GM23338 (cell line): Measurements from ENCODE around the gene INO80E. TPM values are rescaled to one million over a fixed set of nuclear protein-coding genes. Genes with fewer than 3 reads are reported as not detected.

ENCODE experiments used
- ATAC-seq: fragments of 200-7000 bp; cut with Tn5 transposase; 3 replicates; pipeline ENCODE4 v1.9.1; 2020
- DNase-seq: peaks from one replicate; pipeline ENCODE4 v3.0.0-alpha.2; 2015; ENCODE audit warnings: low spot score
- H2AFZ ChIP-seq: fragments of 200-600 bp; sonication (generic); 2 replicates; pipeline ENCODE4 v1.8.0; 2016; ENCODE audit warnings: antibody characterized with exemption, mild to moderate bottlenecking, moderate library complexity
- H3F3A ChIP-seq: fragments of 200-600 bp; sonication (generic); replicated peaks from 2 replicates; pipeline ENCODE4 v1.8.0; 2017; ENCODE audit warnings: antibody characterized with exemption, mixed run types, low read depth
- H3K27ac ChIP-seq: fragments of 200-600 bp; sonication (generic); 2 replicates; pipeline ENCODE4 v1.6.1; 2016; ENCODE audit warnings: low read depth
- H3K27me3 ChIP-seq: fragments of 200-600 bp; sonication (generic); 2 replicates; pipeline ENCODE4 v1.8.0; 2016; ENCODE audit warnings: mild to moderate bottlenecking, mixed run types, moderate library complexity; ENCODE audit not compliant: insufficient read depth
- H3K36me3 ChIP-seq: fragments of 200-600 bp; sonication (generic); 2 replicates; pipeline ENCODE4 v1.8.0; 2016; ENCODE audit warnings: mild to moderate bottlenecking; ENCODE audit not compliant: insufficient read depth
- H3K4me1 ChIP-seq: fragments of 200-600 bp; sonication (generic); 2 replicates; pipeline ENCODE4 v1.8.0; 2016; ENCODE audit warnings: mild to moderate bottlenecking, moderate library complexity; ENCODE audit not compliant: insufficient read depth
- H3K4me2 ChIP-seq: fragments of 200-600 bp; sonication (generic); 2 replicates; pipeline ENCODE4 v1.7.1; 2017; ENCODE audit warnings: mixed run types
- H3K4me3 ChIP-seq: fragments of 200-600 bp; sonication (generic); 2 replicates; pipeline ENCODE4 v1.6.1; 2016; ENCODE audit warnings: mixed run types
- H3K79me2 ChIP-seq: fragments of 200-600 bp; sonication (generic); replicated peaks from 2 replicates; pipeline ENCODE4 v1.8.0; 2017; ENCODE audit warnings: mild to moderate bottlenecking; ENCODE audit not compliant: insufficient read depth
- H3K9me2 ChIP-seq: fragments of 200-600 bp; sonication (generic); 2 replicates; pipeline ENCODE4 v1.8.0; 2017; ENCODE audit not compliant: insufficient read depth
- H4K20me1 ChIP-seq: fragments of 200-600 bp; sonication (generic); replicated peaks from 2 replicates; pipeline ENCODE4 v1.8.0; 2017; ENCODE audit warnings: mild to moderate bottlenecking; ENCODE audit not compliant: insufficient read depth
- H3K27ac Mint-ChIP-seq: 2 replicates; pipeline ENCODE4 v1.8.0; 2020; ENCODE audit warnings: inconsistent platforms, mild to moderate bottlenecking, moderate library complexity, mixed read lengths
- H3K27me3 Mint-ChIP-seq: 3 replicates; pipeline ENCODE4 v1.8.0; 2022; ENCODE audit warnings: low read depth, mild to moderate bottlenecking, moderate library complexity, mixed read lengths, inconsistent platforms; ENCODE audit not compliant: insufficient read depth, poor library complexity
- H3K36me3 Mint-ChIP-seq: 3 replicates; pipeline ENCODE4 v1.8.0; 2021; ENCODE audit warnings: low read depth, mild to moderate bottlenecking, inconsistent platforms, moderate library complexity, mixed read lengths
- H3K4me1 Mint-ChIP-seq: 3 replicates; pipeline ENCODE4 v1.8.0; 2020; ENCODE audit warnings: mild to moderate bottlenecking, inconsistent platforms, mixed read lengths
- H3K4me3 Mint-ChIP-seq: 3 replicates; pipeline ENCODE4 v1.8.0; 2021; ENCODE audit warnings: moderate library complexity, mild to moderate bottlenecking, inconsistent platforms, mixed read lengths
- H3K9me3 Mint-ChIP-seq: 3 replicates; pipeline ENCODE4 v1.8.0; 2020; ENCODE audit warnings: moderate library complexity, mild to moderate bottlenecking, inconsistent platforms, mixed read lengths
- CREB1 ChIP-seq: fragments of 250-450 bp; sonication (Bioruptor Pico); IDR thresholded peaks from 2 replicates; pipeline ENCODE4 v1.5.0; 2020; ENCODE audit warnings: low read depth, mild to moderate bottlenecking, moderate library complexity
- CTCF ChIP-seq, 2 experiments: fragments of 200-600 bp in 1 of 2; sonication (generic) in 1 of 2; conservative IDR thresholded peaks; 2 replicates each; pipeline versions ENCODE4 v1.5.1 to v1.6.1; 2016 to 2017; ENCODE audit warnings: antibody characterized with exemption in 2 of 2, low read depth in 2 of 2, mild to moderate bottlenecking in 2 of 2, moderate library complexity in 1 of 2
- ETS1 ChIP-seq: IDR thresholded peaks from 2 replicates; pipeline ENCODE4 v1.6.1; 2016; ENCODE audit warnings: antibody characterized with exemption
- EZH2 ChIP-seq: fragments of 200-600 bp; sonication (generic); IDR thresholded peaks from one replicate; pipeline ENCODE4 v1.8.0; 2017; ENCODE audit warnings: antibody characterized with exemption, mild to moderate bottlenecking, low read depth; ENCODE audit not compliant: unreplicated experiment
- EZH2phosphoT487 ChIP-seq: fragments of 200-600 bp; sonication (generic); IDR thresholded peaks from one replicate; pipeline ENCODE4 v1.8.1; 2018; ENCODE audit warnings: antibody characterized with exemption; ENCODE audit not compliant: unreplicated experiment
- NANOG ChIP-seq: IDR thresholded peaks from 2 replicates; pipeline ENCODE4 v1.6.1; 2016; ENCODE audit warnings: antibody characterized with exemption, borderline replicate concordance
- POLR2AphosphoS5 ChIP-seq: IDR thresholded peaks from 2 replicates; pipeline ENCODE4 v1.6.1; 2016; ENCODE audit warnings: antibody characterized with exemption, low read depth
- REST ChIP-seq: IDR thresholded peaks from one replicate; pipeline ENCODE4 v1.6.1; 2018; ENCODE audit warnings: antibody characterized with exemption; ENCODE audit not compliant: unreplicated experiment
- STAT1 ChIP-seq: IDR thresholded peaks from one replicate; pipeline ENCODE4 v1.6.1; 2016; ENCODE audit warnings: antibody characterized with exemption; ENCODE audit not compliant: unreplicated experiment
- ZNF114 ChIP-seq: fragments of 250-450 bp; sonication (Bioruptor Pico); IDR thresholded peaks from 2 replicates; pipeline ENCODE4 v1.5.0; 2020; ENCODE audit warnings: mild to moderate bottlenecking, moderate library complexity
- ZNF331 ChIP-seq: fragments of 250-450 bp; sonication (Bioruptor Pico); IDR thresholded peaks from 2 replicates; pipeline ENCODE4 v1.5.0; 2020; ENCODE audit warnings: low read depth, mild to moderate bottlenecking, moderate library complexity
- polyA plus RNA-seq: library from polyadenylated mRNA; unstranded; fragments of >200 nt; fragmentation: Nextera tagmentation; extraction: Ambion mirVana; gene quantifications from 2 replicates; pipeline ENCODE4 v1.2.1, GENCODE V29; 2016
- total RNA-seq: library from RNA; depleted of rRNA; stranded (reverse); fragments of >200 nt; shearing (Covaris generic); gene quantifications from 2 replicates; pipeline ENCODE4 v1.2.3, GENCODE V29; 2014

INO80E gene
- total and polyA plus RNA-seq, 2 experiments from 2014 or later = 66.0 to 71.0 TPM

GRCh38 chr16:30018731-30019158 lies 22.7 kb downstream of the INO80E start:
- no peak overlapping the region for H3K27ac ChIP-seq
- no peak overlapping the region for H3K4me3 ChIP-seq
- H3K27me3 Mint-ChIP-seq = peaks cover 12% of the 10 kb centered on the region
- TF ChIP-seq CREB1 (CRISPR knock-in tag) (no peak), EZH2 (no peak), ZNF114 (CRISPR knock-in tag) (no peak), CTCF (conservative IDR thresholded peaks at IDR 0.05; ENCODE audit: low read depth in 2 of 2) (no peak), POLR2AphosphoS5 (no peak), REST (no peak), ZNF331 (CRISPR knock-in tag) (no peak), STAT1 (no peak), NANOG (no peak), EZH2phosphoT487 (no peak)
- DNase-seq (no peak), ATAC-seq (no peak)
- H3K9me3 Mint-ChIP-seq = no peaks in the 10 kb centered on the region; the same call in 2 of the 3 replicates
- H3K79me2 ChIP-seq = no peaks in the 10 kb centered on the region
- no peak overlapping the region for H3K27ac Mint-ChIP-seq
- H3K36me3 ChIP-seq = no peaks in the 10 kb centered on the region
- no peak overlapping the region for H3K4me2 ChIP-seq
- 0 out of 2 replicates have a peak, but pooled peaks cover 4% of the 10 kb centered on the region for H3F3A ChIP-seq
- H3K4me1 Mint-ChIP-seq = no peaks in the 10 kb centered on the region; the same call in 2 of the 3 replicates
- H3K36me3 Mint-ChIP-seq = peaks cover 4% of the 10 kb centered on the region
- H2AFZ ChIP-seq = no peak overlapping the region
- no peaks in the 10 kb centered on the region for H4K20me1 ChIP-seq
- no peaks in the 10 kb centered on the region for H3K4me1 ChIP-seq
- no peaks in the 10 kb centered on the region for H3K27me3 ChIP-seq
- H3K4me3 Mint-ChIP-seq = no peak overlapping the region; the same call in 2 of the 3 replicates
- no peaks in the 10 kb centered on the region for H3K9me2 ChIP-seq

- H3K9me2 ChIP-seq = no peaks in the 10 kb centered on the region
- DNase-seq = no peak
- H2AFZ ChIP-seq = no peak within 1 kb of the TSS
- ATAC-seq = no peak
- no peaks in the 10 kb centered on the region; the same call in 2 of the 3 replicates for H3K9me3 Mint-ChIP-seq
- no peak within 1 kb of the TSS for H3K27ac Mint-ChIP-seq
- no peaks in the 10 kb centered on the region for H3K36me3 ChIP-seq
- H3F3A ChIP-seq = 0 out of 2 replicates have a peak, but pooled peaks cover 4% of the 10 kb centered on the region
- no peak within 1 kb of the TSS for H3K27ac ChIP-seq
- H3K36me3 Mint-ChIP-seq = peaks cover 3% of the 10 kb centered on the region; the same call in 2 of the 3 replicates
- peaks cover 12% of the 10 kb centered on the region for H3K27me3 Mint-ChIP-seq
- H3K4me1 ChIP-seq = no peaks in the 10 kb centered on the region
- TF ChIP-seq ZNF114 (CRISPR knock-in tag) (no peak), ETS1 (no peak), ZNF331 (CRISPR knock-in tag) (no peak)
- H3K27me3 ChIP-seq = no peaks in the 10 kb centered on the region
- H4K20me1 ChIP-seq = no peaks in the 10 kb centered on the region
- H3K4me2 ChIP-seq = no peak within 1 kb of the TSS
- no peak within 1 kb of the TSS for H3K4me3 Mint-ChIP-seq
- no peaks in the 10 kb centered on the region for H3K79me2 ChIP-seq
- peaks cover 6% of the 10 kb centered on the region for H3K4me1 Mint-ChIP-seq
- no peak within 1 kb of the TSS for H3K4me3 ChIP-seq
Measured at GRCh38 chr16:30022887-30023286, 26.8 kb downstream of the INO80E start, which contains the start of gene C16orf92. Gene C16orf92 (plus strand): TSS chr16:30023198. CDS start chr16:30023341, 143 bp downstream.
